Liver (tissue), 9 donors: Measurements from ENCODE around the gene SORCS2. TPM values are rescaled to one million over a fixed set of nuclear protein-coding genes. Genes with fewer than 3 reads are reported as not detected.

ENCODE experiments used
- DNase-seq: peaks from one replicate; pipeline ENCODE4 v3.0.0-alpha.2; 2017; ENCODE audit warnings: low spot score
- H3K27ac ChIP-seq, 2 donors: one replicate each; pipeline ENCODE4 v1.7.0; 2013; ENCODE audit warnings: inconsistent platforms in 2 of 2, low read length in 2 of 2, control low read depth in 1 of 2, low read depth in 1 of 2, mild to moderate bottlenecking in 1 of 2
- H3K27me3 ChIP-seq, 4 donors: one replicate each; pipeline versions ENCODE4 v1.6.1 to v1.7.0; 2013; ENCODE audit warnings: low read length in 3 of 4, inconsistent platforms in 1 of 4, mild to moderate bottlenecking in 1 of 4, moderate library complexity in 1 of 4; ENCODE audit not compliant: control insufficient read depth in 4 of 4, insufficient read depth in 4 of 4
- H3K36me3 ChIP-seq, 4 donors: one replicate each; pipeline versions ENCODE4 v1.6.1 to v1.7.0; 2013; ENCODE audit warnings: low read length in 3 of 4, mild to moderate bottlenecking in 3 of 4, low read depth in 1 of 4, moderate library complexity in 1 of 4; ENCODE audit not compliant: control insufficient read depth in 4 of 4, insufficient read depth in 3 of 4
- H3K4me1 ChIP-seq, 4 donors: one replicate each; pipeline versions ENCODE4 v1.6.1 to v1.7.0; 2013; ENCODE audit warnings: low read length in 3 of 4, mild to moderate bottlenecking in 3 of 4, moderate library complexity in 1 of 4; ENCODE audit not compliant: control insufficient read depth in 4 of 4, insufficient read depth in 4 of 4
- H3K4me3 ChIP-seq, 3 donors: one replicate each; pipeline versions ENCODE4 v1.6.1 to v1.7.0; 2013; ENCODE audit warnings: low read length in 3 of 3, control low read depth in 1 of 3, low read depth in 1 of 3, mild to moderate bottlenecking in 1 of 3
- H3K9ac ChIP-seq, 2 donors: one replicate each; pipeline ENCODE4 v1.7.0; 2013; ENCODE audit warnings: low read length in 2 of 2, mild to moderate bottlenecking in 2 of 2, moderate library complexity in 2 of 2, control low read depth in 1 of 2, low read depth in 1 of 2
- H3K9me3 ChIP-seq, 4 donors: one replicate each; pipeline versions ENCODE4 v1.6.1 to v1.7.0; 2013; ENCODE audit warnings: low read length in 3 of 4; ENCODE audit not compliant: control insufficient read depth in 4 of 4
- EGR1 ChIP-seq, 2 donors: IDR thresholded peaks; 2 replicates each; pipeline ENCODE4 v1.6.1; 2016 to 2018; ENCODE audit warnings: antibody characterized with exemption in 2 of 2, low read depth in 2 of 2
- FOXA1 ChIP-seq: IDR thresholded peaks from 2 replicates; pipeline ENCODE4 v1.6.1; 2016; ENCODE audit warnings: antibody characterized with exemption
- FOXA2 ChIP-seq: IDR thresholded peaks from 2 replicates; pipeline ENCODE4 v1.6.1; 2016; ENCODE audit warnings: antibody characterized with exemption
- GABPA ChIP-seq, 2 donors: IDR thresholded peaks in 1 of 2; conservative IDR thresholded peaks in 1 of 2; 2 replicates each; pipeline ENCODE4 v1.6.1; 2016; ENCODE audit warnings: antibody characterized with exemption in 2 of 2, mild to moderate bottlenecking in 1 of 2, moderate library complexity in 1 of 2
- HNF4A ChIP-seq, 2 donors: conservative IDR thresholded peaks; 2 replicates each; pipeline ENCODE4 v1.6.1; 2016; ENCODE audit warnings: antibody characterized with exemption in 2 of 2, mild to moderate bottlenecking in 2 of 2
- HNF4G ChIP-seq: IDR thresholded peaks from 2 replicates; pipeline ENCODE4 v1.6.1; 2016; ENCODE audit warnings: antibody characterized with exemption
- JUND ChIP-seq, 2 donors: IDR thresholded peaks; 2 replicates each; pipeline ENCODE4 v1.6.1; 2016; ENCODE audit warnings: antibody characterized with exemption in 2 of 2
- NR2F2 ChIP-seq: IDR thresholded peaks from 2 replicates; pipeline ENCODE4 v1.6.1; 2016; ENCODE audit warnings: antibody characterized with exemption
- RAD21 ChIP-seq, 2 donors: IDR thresholded peaks; 2 replicates each; pipeline ENCODE4 v1.6.1; 2016; ENCODE audit warnings: antibody characterized with exemption in 2 of 2, mild to moderate bottlenecking in 2 of 2
- RXRA ChIP-seq, 2 donors: IDR thresholded peaks; 2 replicates each; pipeline ENCODE4 v1.6.1; 2017 to 2018; ENCODE audit warnings: antibody characterized with exemption in 2 of 2, mild to moderate bottlenecking in 1 of 2
- SP1 ChIP-seq: IDR thresholded peaks from 2 replicates; pipeline ENCODE4 v1.6.1; 2018; ENCODE audit warnings: antibody characterized with exemption, mild to moderate bottlenecking
- TAF1 ChIP-seq: conservative IDR thresholded peaks from 2 replicates; pipeline ENCODE4 v1.6.1; 2016; ENCODE audit warnings: antibody characterized with exemption, mild to moderate bottlenecking
- YY1 ChIP-seq: IDR thresholded peaks from 2 replicates; pipeline ENCODE4 v1.6.1; 2016; ENCODE audit warnings: antibody characterized with exemption, mild to moderate bottlenecking
- WGBS: extraction: QIAGEN DNeasy Blood & Tissue Kit; methylation state at CpG from one replicate; pipeline ENCODE4 v1.1.7; 2013; 5-methylcytosine and 5-hydroxymethylcytosine counted together
- polyA plus RNA-seq, 2 donors: library from polyadenylated mRNA; stranded (reverse) in 1 of 2; unstranded in 1 of 2; fragments of 200-250 nt in 1 of 2; fragments of >200 nt in 1 of 2; fragmentation: Nextera tagmentation in 1 of 2; extraction: Ambion mirVana in 1 of 2; gene quantifications; one replicate each; pipeline versions ENCODE4 v1.2.1 to v1.2.3, GENCODE V29; 2013 to 2015
- total RNA-seq, 2 donors: library from RNA; depleted of rRNA; stranded (reverse); fragments of >200 nt; gene quantifications; one replicate each; pipeline ENCODE4 v1.2.3, GENCODE V29; 2014
- TF ChIP-seq, protein P1 (sequence below): IDR thresholded peaks from 2 replicates; pipeline ENCODE4 v1.6.1; 2016; ENCODE audit warnings: antibody characterized with exemption
- TF ChIP-seq, protein P2 (sequence below): fragments of 150-350 bp; IDR thresholded peaks from 2 replicates; pipeline ENCODE4 v1.5.1; 2017; ENCODE audit warnings: improper control_type of control experiment, low read depth, low read length; ENCODE audit not compliant: missing input control
- TF ChIP-seq, protein P3 (sequence below): IDR thresholded peaks from 2 replicates; pipeline ENCODE4 v1.6.1; 2016; ENCODE audit warnings: antibody characterized with exemption, mild to moderate bottlenecking
- TF ChIP-seq, protein P4 (sequence below): IDR thresholded peaks from 2 replicates; pipeline ENCODE4 v1.6.1; 2016; ENCODE audit warnings: antibody characterized with exemption
- TF ChIP-seq, protein P5 (sequence below): IDR thresholded peaks from 2 replicates; pipeline ENCODE4 v1.6.1; 2016; ENCODE audit warnings: antibody characterized with exemption
- donor health status: healthy.
- donor health status: healthy.
- donor health status: healthy.
- donor health status: healthy.
- donor health status: healthy.

SORCS2 gene
- total and polyA plus RNA-seq, 4 donors = 0.10 to 1.4 (median 0.92) TPM

DNA sequence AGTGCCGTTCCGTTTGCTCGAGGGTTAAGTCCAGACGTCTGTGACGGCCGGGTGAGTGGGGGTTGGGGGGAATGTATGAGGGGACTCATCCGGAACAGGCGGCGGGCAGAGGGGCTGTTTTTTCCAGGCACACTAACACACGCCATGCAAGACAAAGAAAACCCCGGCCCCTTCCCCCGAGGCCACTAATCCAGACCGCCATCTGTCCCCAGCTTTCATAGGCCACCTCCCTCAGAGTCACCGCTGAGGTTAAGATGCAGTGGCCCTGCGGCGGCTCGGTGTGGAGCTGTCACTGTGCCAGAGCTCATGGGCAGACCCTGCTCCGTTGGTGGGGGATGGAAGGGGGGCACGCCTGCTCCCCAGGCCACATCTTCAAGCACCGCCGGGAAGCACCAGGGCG, 34.1 kb downstream of the SORCS2 start:
- no peak for DNase-seq
- Histone ChIP-seq H3K9ac (no peak overlapping the region), H3K9me3 (no peaks in the 10 kb centered on the region), H3K36me3 (no peaks in the 10 kb centered on the region), H3K27ac (no peak overlapping the region), H3K4me1 (peaks cover 0 to 10% (median 3%) of the 10 kb centered on the region in 4 donors), H3K4me3 (no peak overlapping the region), H3K27me3 (no peaks in the 10 kb centered on the region)
- no peak for TF ChIP-seq EGR1 (IDR thresholded peaks at IDR 0.05; ENCODE audit: low read depth in 2 of 2)
- TF ChIP-seq TAF1 = no peak
- TF ChIP-seq, protein P1, sequence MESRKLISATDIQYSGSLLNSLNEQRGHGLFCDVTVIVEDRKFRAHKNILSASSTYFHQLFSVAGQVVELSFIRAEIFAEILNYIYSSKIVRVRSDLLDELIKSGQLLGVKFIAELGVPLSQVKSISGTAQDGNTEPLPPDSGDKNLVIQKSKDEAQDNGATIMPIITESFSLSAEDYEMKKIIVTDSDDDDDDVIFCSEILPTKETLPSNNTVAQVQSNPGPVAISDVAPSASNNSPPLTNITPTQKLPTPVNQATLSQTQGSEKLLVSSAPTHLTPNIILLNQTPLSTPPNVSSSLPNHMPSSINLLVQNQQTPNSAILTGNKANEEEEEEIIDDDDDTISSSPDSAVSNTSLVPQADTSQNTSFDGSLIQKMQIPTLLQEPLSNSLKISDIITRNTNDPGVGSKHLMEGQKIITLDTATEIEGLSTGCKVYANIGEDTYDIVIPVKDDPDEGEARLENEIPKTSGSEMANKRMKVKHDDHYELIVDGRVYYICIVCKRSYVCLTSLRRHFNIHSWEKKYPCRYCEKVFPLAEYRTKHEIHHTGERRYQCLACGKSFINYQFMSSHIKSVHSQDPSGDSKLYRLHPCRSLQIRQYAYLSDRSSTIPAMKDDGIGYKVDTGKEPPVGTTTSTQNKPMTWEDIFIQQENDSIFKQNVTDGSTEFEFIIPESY = no peak
- no peak for TF ChIP-seq RAD21 (IDR thresholded peaks at IDR 0.05)
- 80% methylated on average over 22 of the region's 22 CpGs for WGBS

DNA sequence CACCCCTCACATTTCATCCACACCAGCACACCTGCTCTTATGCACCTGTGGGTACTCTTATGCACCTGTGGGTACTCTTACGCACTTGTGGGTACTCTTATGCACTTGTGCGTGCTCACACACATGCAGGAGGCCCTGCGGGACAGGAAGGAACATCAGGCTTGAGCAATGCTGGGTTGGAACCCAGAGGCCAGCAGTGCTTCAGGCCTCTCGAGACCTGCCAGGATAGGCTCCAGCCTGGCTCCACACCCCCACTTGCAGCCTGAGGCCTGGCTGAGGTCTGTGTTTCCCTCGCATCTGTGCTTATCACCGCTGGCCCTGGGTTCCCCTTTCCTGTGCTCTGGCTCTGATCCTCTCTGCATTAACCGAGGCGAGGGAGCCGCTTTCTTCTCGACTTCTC, 34.7 kb downstream of the SORCS2 start:
- Histone ChIP-seq H3K9ac (no peak overlapping the region), H3K27me3 (no peaks in the 10 kb centered on the region), H3K27ac (no peak overlapping the region), H3K4me1 (peaks cover 0 to 10% (median 3%) of the 10 kb centered on the region in 4 donors), H3K36me3 (no peaks in the 10 kb centered on the region), H3K9me3 (no peaks in the 10 kb centered on the region), H3K4me3 (no peak overlapping the region)
- DNase-seq = no peak
- TF ChIP-seq, protein P1 = no peak
- TF ChIP-seq GABPA (IDR thresholded peaks at IDR 0.05 in 1 of 2, conservative IDR thresholded peaks at IDR 0.05 in 1 of 2) (no peak), RXRA (IDR thresholded peaks at IDR 0.05) (no peak), FOXA1 (no peak), TAF1 (no peak), SP1 (no peak), JUND (IDR thresholded peaks at IDR 0.05) (no peak), YY1 (no peak), NR2F2 (no peak), EGR1 (IDR thresholded peaks at IDR 0.05; ENCODE audit: low read depth in 2 of 2) (no peak), FOXA2 (no peak), HNF4A (conservative IDR thresholded peaks at IDR 0.05) (no peak), HNF4G (no peak), RAD21 (IDR thresholded peaks at IDR 0.05) (no peak)
- TF ChIP-seq, protein P2, sequence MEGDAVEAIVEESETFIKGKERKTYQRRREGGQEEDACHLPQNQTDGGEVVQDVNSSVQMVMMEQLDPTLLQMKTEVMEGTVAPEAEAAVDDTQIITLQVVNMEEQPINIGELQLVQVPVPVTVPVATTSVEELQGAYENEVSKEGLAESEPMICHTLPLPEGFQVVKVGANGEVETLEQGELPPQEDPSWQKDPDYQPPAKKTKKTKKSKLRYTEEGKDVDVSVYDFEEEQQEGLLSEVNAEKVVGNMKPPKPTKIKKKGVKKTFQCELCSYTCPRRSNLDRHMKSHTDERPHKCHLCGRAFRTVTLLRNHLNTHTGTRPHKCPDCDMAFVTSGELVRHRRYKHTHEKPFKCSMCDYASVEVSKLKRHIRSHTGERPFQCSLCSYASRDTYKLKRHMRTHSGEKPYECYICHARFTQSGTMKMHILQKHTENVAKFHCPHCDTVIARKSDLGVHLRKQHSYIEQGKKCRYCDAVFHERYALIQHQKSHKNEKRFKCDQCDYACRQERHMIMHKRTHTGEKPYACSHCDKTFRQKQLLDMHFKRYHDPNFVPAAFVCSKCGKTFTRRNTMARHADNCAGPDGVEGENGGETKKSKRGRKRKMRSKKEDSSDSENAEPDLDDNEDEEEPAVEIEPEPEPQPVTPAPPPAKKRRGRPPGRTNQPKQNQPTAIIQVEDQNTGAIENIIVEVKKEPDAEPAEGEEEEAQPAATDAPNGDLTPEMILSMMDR = no peak
- TF ChIP-seq, protein P3, sequence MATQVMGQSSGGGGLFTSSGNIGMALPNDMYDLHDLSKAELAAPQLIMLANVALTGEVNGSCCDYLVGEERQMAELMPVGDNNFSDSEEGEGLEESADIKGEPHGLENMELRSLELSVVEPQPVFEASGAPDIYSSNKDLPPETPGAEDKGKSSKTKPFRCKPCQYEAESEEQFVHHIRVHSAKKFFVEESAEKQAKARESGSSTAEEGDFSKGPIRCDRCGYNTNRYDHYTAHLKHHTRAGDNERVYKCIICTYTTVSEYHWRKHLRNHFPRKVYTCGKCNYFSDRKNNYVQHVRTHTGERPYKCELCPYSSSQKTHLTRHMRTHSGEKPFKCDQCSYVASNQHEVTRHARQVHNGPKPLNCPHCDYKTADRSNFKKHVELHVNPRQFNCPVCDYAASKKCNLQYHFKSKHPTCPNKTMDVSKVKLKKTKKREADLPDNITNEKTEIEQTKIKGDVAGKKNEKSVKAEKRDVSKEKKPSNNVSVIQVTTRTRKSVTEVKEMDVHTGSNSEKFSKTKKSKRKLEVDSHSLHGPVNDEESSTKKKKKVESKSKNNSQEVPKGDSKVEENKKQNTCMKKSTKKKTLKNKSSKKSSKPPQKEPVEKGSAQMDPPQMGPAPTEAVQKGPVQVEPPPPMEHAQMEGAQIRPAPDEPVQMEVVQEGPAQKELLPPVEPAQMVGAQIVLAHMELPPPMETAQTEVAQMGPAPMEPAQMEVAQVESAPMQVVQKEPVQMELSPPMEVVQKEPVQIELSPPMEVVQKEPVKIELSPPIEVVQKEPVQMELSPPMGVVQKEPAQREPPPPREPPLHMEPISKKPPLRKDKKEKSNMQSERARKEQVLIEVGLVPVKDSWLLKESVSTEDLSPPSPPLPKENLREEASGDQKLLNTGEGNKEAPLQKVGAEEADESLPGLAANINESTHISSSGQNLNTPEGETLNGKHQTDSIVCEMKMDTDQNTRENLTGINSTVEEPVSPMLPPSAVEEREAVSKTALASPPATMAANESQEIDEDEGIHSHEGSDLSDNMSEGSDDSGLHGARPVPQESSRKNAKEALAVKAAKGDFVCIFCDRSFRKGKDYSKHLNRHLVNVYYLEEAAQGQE = no peak
- TF ChIP-seq, protein P4, sequence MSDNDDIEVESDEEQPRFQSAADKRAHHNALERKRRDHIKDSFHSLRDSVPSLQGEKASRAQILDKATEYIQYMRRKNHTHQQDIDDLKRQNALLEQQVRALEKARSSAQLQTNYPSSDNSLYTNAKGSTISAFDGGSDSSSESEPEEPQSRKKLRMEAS = no peak
- TF ChIP-seq, protein P5, sequence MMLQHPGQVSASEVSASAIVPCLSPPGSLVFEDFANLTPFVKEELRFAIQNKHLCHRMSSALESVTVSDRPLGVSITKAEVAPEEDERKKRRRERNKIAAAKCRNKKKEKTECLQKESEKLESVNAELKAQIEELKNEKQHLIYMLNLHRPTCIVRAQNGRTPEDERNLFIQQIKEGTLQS = no peak
- WGBS = 83% methylated on average over 10 of the region's 10 CpGs
